Measurements from ENCODE around the gene SYT14.

GRCh38 chr1:210003501-210003900, 65.5 kb downstream of the SYT14 start:
- no peak for TF ChIP-seq CTCF (IDR thresholded peaks at IDR 0.05)
- no peak for TF ChIP-seq POLR2AphosphoS5 (IDR thresholded peaks at IDR 0.05; ENCODE audit: insufficient read depth in 1 of 2, low read depth in 1 of 2)

All from vagina (tissue), 2 donors.